ENCODE data around the gene PFDN1. TPM values are rescaled to one million over a fixed set of nuclear protein-coding genes. Genes with fewer than 3 reads are reported as not detected.

PFDN1 gene
- total RNA-seq, 1 experiment from 2014 or later = 48.9 TPM

DNA sequence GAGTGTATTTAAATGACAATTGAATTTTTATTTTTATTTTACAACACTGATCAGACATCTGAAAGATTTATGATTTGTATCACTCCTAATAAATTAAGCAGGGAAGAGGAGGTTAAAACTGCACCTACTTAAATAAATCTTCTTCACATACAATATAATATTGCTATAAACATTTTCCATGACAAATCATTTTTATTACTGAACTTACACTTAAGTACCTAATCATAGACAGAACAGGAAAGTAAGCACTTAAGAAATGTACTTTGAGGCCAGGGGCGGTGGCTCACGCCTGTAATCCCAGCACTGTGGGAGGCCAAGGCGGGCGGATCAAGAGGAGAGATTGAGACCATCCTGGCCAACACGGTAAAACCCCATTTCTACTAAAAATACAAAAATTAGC is 3.8 kb downstream of the PFDN1 start:
- Histone ChIP-seq H3K9me2 (ENCODE audit: insufficient read depth) (no peaks in the 10 kb centered on the region), H4K20me1 (ENCODE audit: insufficient read depth) (no peaks in the 10 kb centered on the region; the same call in 1 of the 2 replicates), H3K9ac (ENCODE audit: low read length) (no peak overlapping the region), H3K4me1 (ENCODE audit: control insufficient read depth in 1 of 2, insufficient read depth in 2 of 2, low read length in 2 of 2) (peaks cover 25 to 50% of the 10 kb centered on the region in 2 experiments), H3K27me3 (ENCODE audit: insufficient read depth, low read length) (no peaks in the 10 kb centered on the region), H3K4me3 (replicated peaks in 1 of 2; ENCODE audit: low read depth in 1 of 2, low read length in 2 of 2) (no peak overlapping the region), H3K4me2 (ENCODE audit: low read length) (peak overlapping the region; percentile 22; the same call in 1 of the 2 replicates), H3K36me3 (ENCODE audit: control insufficient read depth in 1 of 2, insufficient read depth in 2 of 2, low read length in 2 of 2) (peaks cover 0 to 2% of the 10 kb centered on the region in 2 experiments; a peak in 1 of 4 replicates), H3K9me3 (ENCODE audit: control insufficient read depth in 1 of 2, insufficient read depth in 1 of 2, low read depth in 1 of 2, low read length in 2 of 2) (no peaks in the 10 kb centered on the region), H3K79me2 (ENCODE audit: insufficient read depth, low read length) (peaks cover 79% of the 10 kb centered on the region), H2AFZ (ENCODE audit: low read depth, low read length, poor library complexity, severe bottlenecking) (no peak overlapping the region), H3K27ac (ENCODE audit: low read depth, low read length) (peak overlapping the region; percentile 42; the same call in 1 of the 2 replicates)
- CTCF ChIA-PET = no interaction called here
- no peak for TF ChIP-seq ZBTB33 (IDR thresholded peaks at IDR 0.05; ENCODE audit: extremely low read depth, insufficient replicate concordance, low read length)
- no peak for TF ChIP-seq JUND (IDR thresholded peaks at IDR 0.05)
- no peak for TF ChIP-seq CTCF (IDR thresholded peaks at IDR 0.05 in 2 of 3, conservative IDR thresholded peaks at IDR 0.05 in 1 of 3; ENCODE audit: borderline replicate concordance in 1 of 3, insufficient read depth in 1 of 3, low read depth in 2 of 3, low read length in 2 of 3)
- no peak for TF ChIP-seq MAX (IDR thresholded peaks at IDR 0.05)
- TF ChIP-seq ZFX (IDR thresholded peaks at IDR 0.05) = no peak
- no peak for TF ChIP-seq ELF1 (IDR thresholded peaks at IDR 0.05; ENCODE audit: borderline replicate concordance, low read depth)
- no peak for TF ChIP-seq EZH2 (IDR thresholded peaks at IDR 0.05)
- no peak for TF ChIP-seq POLR2A (IDR thresholded peaks at IDR 0.05; ENCODE audit: borderline replicate concordance, extremely low read depth, insufficient read depth, insufficient read length)
- TF ChIP-seq, protein P1, sequence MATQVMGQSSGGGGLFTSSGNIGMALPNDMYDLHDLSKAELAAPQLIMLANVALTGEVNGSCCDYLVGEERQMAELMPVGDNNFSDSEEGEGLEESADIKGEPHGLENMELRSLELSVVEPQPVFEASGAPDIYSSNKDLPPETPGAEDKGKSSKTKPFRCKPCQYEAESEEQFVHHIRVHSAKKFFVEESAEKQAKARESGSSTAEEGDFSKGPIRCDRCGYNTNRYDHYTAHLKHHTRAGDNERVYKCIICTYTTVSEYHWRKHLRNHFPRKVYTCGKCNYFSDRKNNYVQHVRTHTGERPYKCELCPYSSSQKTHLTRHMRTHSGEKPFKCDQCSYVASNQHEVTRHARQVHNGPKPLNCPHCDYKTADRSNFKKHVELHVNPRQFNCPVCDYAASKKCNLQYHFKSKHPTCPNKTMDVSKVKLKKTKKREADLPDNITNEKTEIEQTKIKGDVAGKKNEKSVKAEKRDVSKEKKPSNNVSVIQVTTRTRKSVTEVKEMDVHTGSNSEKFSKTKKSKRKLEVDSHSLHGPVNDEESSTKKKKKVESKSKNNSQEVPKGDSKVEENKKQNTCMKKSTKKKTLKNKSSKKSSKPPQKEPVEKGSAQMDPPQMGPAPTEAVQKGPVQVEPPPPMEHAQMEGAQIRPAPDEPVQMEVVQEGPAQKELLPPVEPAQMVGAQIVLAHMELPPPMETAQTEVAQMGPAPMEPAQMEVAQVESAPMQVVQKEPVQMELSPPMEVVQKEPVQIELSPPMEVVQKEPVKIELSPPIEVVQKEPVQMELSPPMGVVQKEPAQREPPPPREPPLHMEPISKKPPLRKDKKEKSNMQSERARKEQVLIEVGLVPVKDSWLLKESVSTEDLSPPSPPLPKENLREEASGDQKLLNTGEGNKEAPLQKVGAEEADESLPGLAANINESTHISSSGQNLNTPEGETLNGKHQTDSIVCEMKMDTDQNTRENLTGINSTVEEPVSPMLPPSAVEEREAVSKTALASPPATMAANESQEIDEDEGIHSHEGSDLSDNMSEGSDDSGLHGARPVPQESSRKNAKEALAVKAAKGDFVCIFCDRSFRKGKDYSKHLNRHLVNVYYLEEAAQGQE (IDR thresholded peaks at IDR 0.05; ENCODE audit: low read depth) = no peak
- no peak for TF ChIP-seq TCF7L2 (IDR thresholded peaks at IDR 0.05; ENCODE audit: borderline replicate concordance, extremely low read depth, insufficient read depth, insufficient read length)
- no peak for TF ChIP-seq EZH2phosphoT487 (IDR thresholded peaks at IDR 0.05; ENCODE audit: borderline replicate concordance)
- no peak for TF ChIP-seq ZNF274 (IDR thresholded peaks at IDR 0.05; ENCODE audit: low read depth, low read length)
- no peak for TF ChIP-seq CBX3 (IDR thresholded peaks at IDR 0.05; ENCODE audit: low read depth)
- no peak for TF ChIP-seq SIN3A (IDR thresholded peaks at IDR 0.05; ENCODE audit: low read depth)
- TF ChIP-seq RAD21 (IDR thresholded peaks at IDR 0.05; ENCODE audit: low read depth) = no peak
- TF ChIP-seq SRF (IDR thresholded peaks at IDR 0.05; ENCODE audit: low read depth) = no peak
- no peak for TF ChIP-seq CEBPB (IDR thresholded peaks at IDR 0.05; ENCODE audit: low read depth)
- ATAC-seq = no peak
- DNase-seq (ENCODE audit: low read depth, low spot score) = no peak
- RAD21 ChIA-PET (ENCODE audit: low non-redundant PET in 1 of 2, low total read pairs in 2 of 2, uncharacterized antibody in 2 of 2, unreplicated experiment in 2 of 2) = no interaction called here
- BruUV-seq (replicated peaks) = no TSS peak
- POLR2A ChIA-PET = no interaction called here
- intact Hi-C loops (cut with micrococcal nuclease) = no loop called here
